ENCODE results near the gene GRM7. TPM values are rescaled to one million over a fixed set of nuclear protein-coding genes. Genes with fewer than 3 reads are reported as not detected.

GRM7 gene
- total and polyA plus RNA-seq, 2 of the 4 experiments (the other 2 are of a cell fraction), result not detected

- intact Hi-C loops (cut with micrococcal nuclease), result no loop called here
- H4K20me1 ChIP-seq (ENCODE audit: insufficient read depth, low read length), result no peaks in the 10 kb centered on the region
- H2BK5ac ChIP-seq (ENCODE audit: low read depth, low read length, poor library complexity, severe bottlenecking), result no peak overlapping the region
- ChIA-PET CTCF (no interaction called here), POLR2A (ENCODE audit: unreplicated experiment) (no interaction called here)
- H2BK20ac ChIP-seq (ENCODE audit: low read depth, low read length), result no peak overlapping the region
- no peak overlapping the region for H3K14ac ChIP-seq (replicated peaks; ENCODE audit: low read depth, low read length)
- H2AK5ac ChIP-seq (ENCODE audit: low read depth, low read length), result no peak overlapping the region
- in situ Hi-C loops (cut with MboI; ENCODE audit: low sequenced_read_pairs), result no loop called here
- no CpG with 5 or more reads among the region's 2 CpGs for WGBS, 2 experiments (ENCODE audit: extremely low coverage in 2 of 2, insufficient read length in 1 of 2)
- no peaks in the 10 kb centered on the region for H3K4me1 ChIP-seq (ENCODE audit: control insufficient read depth, insufficient read depth, low read length)
- H3K9ac ChIP-seq (ENCODE audit: low read depth, low read length), result no peak overlapping the region
- no peaks in the 10 kb centered on the region for H3K79me1 ChIP-seq (ENCODE audit: low read depth in 1 of 2, low read length in 2 of 2)
- no peak overlapping the region for H4K91ac ChIP-seq (ENCODE audit: insufficient read depth, low read depth, low read length)
- peaks cover 7% of the 10 kb centered on the region; the same call in 1 of the 2 replicates for H3K9me3 ChIP-seq (ENCODE audit: control insufficient read depth, insufficient read depth, low read length)
- H2AK9ac ChIP-seq (replicated peaks; ENCODE audit: low read depth, low read length, poor library complexity), result no peak overlapping the region
- no peak overlapping the region for H2BK15ac ChIP-seq (ENCODE audit: low read depth, low read length)
- no peak overlapping the region for H2BK120ac ChIP-seq (ENCODE audit: low read depth, low read length)
- no peak overlapping the region for H3K56ac ChIP-seq (ENCODE audit: extremely low read depth, insufficient read depth, low read length)
- H3K4me2 ChIP-seq (ENCODE audit: low read depth, low read length), result no peak overlapping the region
- no peak for TF ChIP-seq NFE2L2 (IDR thresholded peaks at IDR 0.05; ENCODE audit: low read depth, low read length)
- TF ChIP-seq RAD21 (IDR thresholded peaks at IDR 0.05; ENCODE audit: low read length), result no peak
- peak; percentile 60 for TF ChIP-seq MAFK (IDR thresholded peaks at IDR 0.05; ENCODE audit: low read depth, low read length)
- no peak for TF ChIP-seq POLR2A (IDR thresholded peaks at IDR 0.05; ENCODE audit: low read depth, low read length)
- no peak for TF ChIP-seq CHD1 (IDR thresholded peaks at IDR 0.05; ENCODE audit: low read depth, low read length)
- TF ChIP-seq BHLHE40 (IDR thresholded peaks at IDR 0.05; ENCODE audit: low read depth, low read length), result no peak
- no peak overlapping the region for H3K23ac ChIP-seq (ENCODE audit: low read depth, low read length)
- no peak overlapping the region for H3K4ac ChIP-seq (ENCODE audit: low read depth, low read length)
- no peak overlapping the region for H3K4me3 ChIP-seq (ENCODE audit: insufficient read depth, low read depth, low read length)
- no peak for DNase-seq
- dilution Hi-C loops (cut with HindIII; ENCODE audit: low sequenced_read_pairs, unreplicated experiment), result no loop called here
- H4K8ac ChIP-seq (ENCODE audit: low read depth in 2 of 2, low read length in 2 of 2), result no peak overlapping the region
- no peak overlapping the region for H3K27ac ChIP-seq (ENCODE audit: insufficient read depth, low read length)
- no peak overlapping the region for H3K18ac ChIP-seq (ENCODE audit: low read depth, low read length)
- H3K27me3 ChIP-seq (ENCODE audit: control insufficient read depth, insufficient read depth, low read length), result no peaks in the 10 kb centered on the region
- ATAC-seq (ENCODE audit: low read depth), result no peak
- no peaks in the 10 kb centered on the region for H3K9me1 ChIP-seq (ENCODE audit: insufficient read depth, low read length)
- no peaks in the 10 kb centered on the region for H3K36me3 ChIP-seq (ENCODE audit: control insufficient read depth, insufficient read depth, low read length)
- no peak overlapping the region for H2AFZ ChIP-seq (replicated peaks; ENCODE audit: low read length, poor library complexity)
- no peak overlapping the region for H4K5ac ChIP-seq (ENCODE audit: low read depth, low read length)
- no TSS peak for BruUV-seq (replicated peaks)
Measured at GRCh38 chr3:7693976-7694375, 833.1 kb downstream of the GRM7 start.

All from IMR-90 (cell line).